Kidney (tissue), 14 donors: ENCODE data around the gene ZNF277. TPM values are rescaled to one million over a fixed set of nuclear protein-coding genes. Genes with fewer than 3 reads are reported as not detected.

ENCODE experiments used
- DNase-seq, 5 donors: peaks; one replicate each; pipeline ENCODE4 v3.0.0-alpha.2; 2013 to 2020
- FAIRE-seq: peaks from 2 replicates; lab custom pipeline; 2012; peaks lifted over from hg19 to GRCh38; lab: Jason Lieb, UNC
- H3K27ac ChIP-seq, 2 donors: one replicate each; pipeline ENCODE4 v1.7.0; 2013; ENCODE audit warnings: low read depth in 2 of 2, low read length in 2 of 2, inconsistent platforms in 1 of 2
- H3K27me3 ChIP-seq: one replicate; pipeline ENCODE4 v1.7.1; 2013; ENCODE audit warnings: low read length, inconsistent platforms; ENCODE audit not compliant: control insufficient read depth, insufficient read depth
- H3K36me3 ChIP-seq, 3 donors: one replicate each; pipeline versions ENCODE4 v1.7.0 to v1.7.1; 2013; ENCODE audit warnings: low read length in 3 of 3, control low read depth in 1 of 3, inconsistent platforms in 1 of 3; ENCODE audit not compliant: insufficient read depth in 3 of 3, control insufficient read depth in 2 of 3
- H3K4me1 ChIP-seq, 3 donors: one replicate each; pipeline versions ENCODE4 v1.7.0 to v1.7.1; 2013; ENCODE audit warnings: low read length in 3 of 3, inconsistent platforms in 1 of 3, low read depth in 1 of 3; ENCODE audit not compliant: control insufficient read depth in 2 of 3, insufficient read depth in 2 of 3
- H3K4me3 ChIP-seq, 3 donors: one replicate each; pipeline versions ENCODE4 v1.7.0 to v1.8.1; 2013; ENCODE audit warnings: low read length in 3 of 3, control low read depth in 1 of 3, inconsistent platforms in 1 of 3
- H3K9ac ChIP-seq, 3 donors: one replicate each; pipeline versions ENCODE4 v1.7.0 to v1.7.1; 2013; ENCODE audit warnings: low read length in 3 of 3, control low read depth in 1 of 3, inconsistent platforms in 1 of 3
- H3K9me3 ChIP-seq, 3 donors: one replicate each; pipeline versions ENCODE4 v1.7.0 to v1.7.1; 2013; ENCODE audit warnings: low read length in 3 of 3, control low read depth in 1 of 3, inconsistent platforms in 1 of 3; ENCODE audit not compliant: control insufficient read depth in 2 of 3, insufficient read depth in 1 of 3
- intact Hi-C: fragments of 100-400 bp; cut with DNase I; formaldehyde crosslinking; loops from one replicate; pipeline ENCODE4 v1.11.1; 2022
- polyA plus RNA-seq: library from polyadenylated mRNA; stranded (reverse); fragments of 350-450 nt; fragmentation: Illumina TruSeq; extraction: RNeasy Lipid Tissue Mini Kit (QIAGEN cat#74804); gene quantifications from one replicate; pipeline ENCODE4 v1.2.3, GENCODE V29; 2014; ENCODE audit warnings: low read depth, low replicate concordance; ENCODE audit not compliant: insufficient read depth
- total RNA-seq: library from RNA; stranded (reverse); fragmentation: NEBNext Ultra II Directional; extraction: Animal tissue kit (Norgen Biotek cat#: 25700); gene quantifications from one replicate; pipeline ENCODE4 v1.2.1, GENCODE V29; 2021
- TF ChIP-seq, protein P1 (sequence below): IDR thresholded peaks from 3 replicates; pipeline ENCODE4 v1.5.1; 2012; ENCODE audit warnings: mild to moderate bottlenecking, moderate library complexity, borderline replicate concordance; ENCODE audit not compliant: insufficient read depth; ENCODE audit errors: extremely low read depth
- donor health status: control.
- donor health status: control.
- donor health status: control.
- donor health status: control.
- donor health status: control.
- donor health status: DM: yes; HTN: yes; CAD: no.
- donor health status: Normal renal cell carcinoma (clear cell type).

The ZNF277 gene
- total and polyA plus RNA-seq, 2 donors from 2014 or later = 18.7 to 25.0 TPM

DNA sequence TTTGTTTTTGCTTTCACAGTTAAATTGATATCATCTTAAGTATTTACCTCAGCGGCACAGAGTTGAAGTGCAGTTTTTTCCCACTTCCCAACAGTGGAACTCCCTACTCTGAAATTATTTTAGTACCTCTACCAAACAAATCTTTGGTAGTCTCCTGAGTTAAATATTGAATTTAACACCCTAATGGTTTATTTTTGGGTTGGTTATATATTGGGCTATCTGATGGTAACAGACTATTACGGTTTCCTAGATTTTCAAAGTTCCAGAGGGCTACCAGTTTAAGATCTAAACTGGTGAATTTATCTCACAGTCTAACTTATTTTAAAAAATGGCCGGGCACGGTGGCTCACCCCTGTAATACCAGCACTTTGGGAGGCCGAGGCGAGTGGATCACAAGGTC, 1.3 kb downstream of the ZNF277 start:
- no peaks in the 10 kb centered on the region for H3K9me3 ChIP-seq
- DNase-seq = no peak
- intact Hi-C loops = no loop called here
- FAIRE-seq = no peak
- no peak overlapping the region for H3K9ac ChIP-seq
- H3K4me3 ChIP-seq = peak overlapping the region in 2 of 3 donors; percentile 87 to 93
- H3K27ac ChIP-seq = no peak overlapping the region
- H3K27me3 ChIP-seq = no peaks in the 10 kb centered on the region
- TF ChIP-seq, protein P1, sequence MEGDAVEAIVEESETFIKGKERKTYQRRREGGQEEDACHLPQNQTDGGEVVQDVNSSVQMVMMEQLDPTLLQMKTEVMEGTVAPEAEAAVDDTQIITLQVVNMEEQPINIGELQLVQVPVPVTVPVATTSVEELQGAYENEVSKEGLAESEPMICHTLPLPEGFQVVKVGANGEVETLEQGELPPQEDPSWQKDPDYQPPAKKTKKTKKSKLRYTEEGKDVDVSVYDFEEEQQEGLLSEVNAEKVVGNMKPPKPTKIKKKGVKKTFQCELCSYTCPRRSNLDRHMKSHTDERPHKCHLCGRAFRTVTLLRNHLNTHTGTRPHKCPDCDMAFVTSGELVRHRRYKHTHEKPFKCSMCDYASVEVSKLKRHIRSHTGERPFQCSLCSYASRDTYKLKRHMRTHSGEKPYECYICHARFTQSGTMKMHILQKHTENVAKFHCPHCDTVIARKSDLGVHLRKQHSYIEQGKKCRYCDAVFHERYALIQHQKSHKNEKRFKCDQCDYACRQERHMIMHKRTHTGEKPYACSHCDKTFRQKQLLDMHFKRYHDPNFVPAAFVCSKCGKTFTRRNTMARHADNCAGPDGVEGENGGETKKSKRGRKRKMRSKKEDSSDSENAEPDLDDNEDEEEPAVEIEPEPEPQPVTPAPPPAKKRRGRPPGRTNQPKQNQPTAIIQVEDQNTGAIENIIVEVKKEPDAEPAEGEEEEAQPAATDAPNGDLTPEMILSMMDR = no peak
- H3K36me3 ChIP-seq = no peaks in the 10 kb centered on the region
- peaks cover 0 to 13% (median 10%) of the 10 kb centered on the region in 3 donors for H3K4me1 ChIP-seq

DNA sequence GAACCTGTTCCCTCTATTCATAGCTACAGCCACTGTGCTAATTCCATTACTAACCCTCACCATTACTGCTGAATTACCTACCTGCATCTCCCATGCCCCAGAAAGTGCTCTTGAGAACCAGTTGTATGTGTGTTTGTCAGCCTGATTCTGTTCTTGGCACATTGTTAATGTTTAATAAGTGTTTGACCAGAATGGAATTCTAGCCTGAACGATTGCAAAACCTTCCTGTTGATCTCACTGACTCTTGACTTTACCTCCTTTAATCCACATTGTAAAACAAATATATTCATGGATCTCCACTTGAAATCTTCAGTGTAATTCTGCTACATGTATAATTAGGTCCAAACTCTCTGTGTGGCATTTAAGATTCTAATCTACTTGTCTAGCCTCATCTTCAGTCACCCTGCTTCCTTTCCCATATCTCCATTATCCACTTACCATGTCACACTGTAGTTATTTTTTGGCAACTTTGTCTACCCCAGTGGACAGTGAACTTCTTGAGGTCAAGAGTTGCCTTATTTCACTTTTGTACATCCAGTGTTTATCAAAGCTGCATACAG, 4.9 kb downstream of the ZNF277 start:
- TF ChIP-seq, protein P1 = no peak
- DNase-seq = peak in 1 of 5 donors; percentile 36
- FAIRE-seq = no peak
- no peak overlapping the region for H3K9ac ChIP-seq
- peak overlapping the region in 1 of 3 donors; percentile 16 for H3K4me3 ChIP-seq
- H3K9me3 ChIP-seq = no peaks in the 10 kb centered on the region
- no peaks in the 10 kb centered on the region for H3K36me3 ChIP-seq
- peak overlapping the region; percentile 28 to 39 for H3K27ac ChIP-seq
- no peaks in the 10 kb centered on the region for H3K27me3 ChIP-seq
- intact Hi-C loops = no loop called here
- peaks cover 0 to 10% (median 9%) of the 10 kb centered on the region in 3 donors for H3K4me1 ChIP-seq

DNA sequence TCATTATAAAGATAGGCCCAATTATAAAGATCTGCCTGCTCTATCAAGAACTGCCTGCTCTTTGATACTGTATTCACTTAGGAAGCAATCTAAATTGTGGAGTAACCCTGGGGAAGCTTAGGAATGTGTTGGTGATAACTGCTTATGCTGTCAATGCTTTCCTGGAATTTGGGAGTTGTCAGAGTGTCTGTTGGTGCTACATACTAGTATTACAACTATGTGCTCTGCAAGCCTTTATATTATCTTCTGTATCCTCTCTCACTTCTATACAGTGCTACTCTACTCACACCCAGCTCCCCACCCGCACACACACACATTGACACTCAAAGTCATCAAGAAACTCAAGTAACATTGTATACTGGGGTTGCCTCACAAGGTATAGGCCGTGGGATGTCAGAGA, 6.1 kb downstream of the ZNF277 start:
- FAIRE-seq = no peak

More for the DNA sequence above, 6.1 kb downstream of the ZNF277 start:
- H3K27ac ChIP-seq = no peak overlapping the region
- H3K4me3 ChIP-seq = no peak overlapping the region
- H3K36me3 ChIP-seq = no peaks in the 10 kb centered on the region
- DNase-seq = peak in 1 of 5 donors; percentile 26
- H3K9ac ChIP-seq = no peak overlapping the region
- H3K4me1 ChIP-seq = peaks cover 0 to 10% (median 9%) of the 10 kb centered on the region in 3 donors
- TF ChIP-seq, protein P1 = no peak
- intact Hi-C loops = no loop called here
- H3K9me3 ChIP-seq = no peaks in the 10 kb centered on the region
- no peaks in the 10 kb centered on the region for H3K27me3 ChIP-seq
